CD4-positive, alpha-beta T cell treated with Interleukin-1 beta for 1 hour (primary cell): ENCODE results near the gene VOPP1.

ENCODE experiments used
- DNase-seq, 2 donors: peaks; one replicate each; pipeline ENCODE4 v3.0.0-alpha.2; 2020 to 2022

Gene VOPP1

DNA sequence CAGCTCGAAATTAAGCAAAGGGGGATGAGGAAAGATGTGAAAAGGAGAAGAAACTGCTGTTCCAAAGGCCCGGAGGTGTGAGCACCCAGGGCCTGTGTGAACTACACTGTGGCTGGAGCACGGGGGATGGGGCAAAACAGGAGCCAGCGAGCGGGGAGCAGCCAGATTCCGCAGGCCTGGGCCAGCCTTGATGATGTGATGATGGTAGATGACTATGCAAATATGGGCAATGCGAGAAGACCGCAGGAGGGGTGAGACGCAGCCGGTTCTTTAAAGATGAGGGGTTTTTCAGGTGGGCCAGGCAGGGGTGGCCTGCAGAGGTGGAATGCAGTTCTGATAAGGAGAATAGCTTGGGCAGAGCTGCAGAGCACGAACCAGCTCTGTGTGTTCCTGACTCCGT is 145.6 kb downstream of the VOPP1 start:
- no peak for DNase-seq

GRCh38 chr7:55425141-55425752 is 147.1 kb downstream of the VOPP1 start:
- no peak for DNase-seq

DNA sequence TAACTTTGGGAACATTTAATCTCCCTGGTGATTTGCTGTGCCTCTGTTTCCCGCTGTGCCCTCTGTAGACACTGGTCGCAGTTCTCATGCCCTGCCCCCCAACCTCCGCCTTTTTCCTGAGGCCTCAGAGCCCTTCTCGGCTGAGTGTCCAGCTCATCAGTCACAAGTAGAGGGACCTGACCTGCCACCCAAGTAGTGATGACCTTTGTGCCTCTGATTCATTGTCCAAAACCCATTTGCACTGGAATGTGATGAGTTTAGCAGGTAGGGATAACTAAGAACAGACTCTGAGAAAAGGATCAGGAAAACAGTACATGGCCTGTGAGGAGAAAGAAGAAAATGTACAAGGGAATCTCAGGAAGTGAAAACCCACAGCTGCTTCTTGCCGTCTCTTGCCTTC is 148.4 kb downstream of the VOPP1 start:
- DNase-seq: no peak

GRCh38 chr7:55423277-55423711 is 149.0 kb downstream of the VOPP1 start:
- no peak for DNase-seq
